Stimulated activated CD8-positive, alpha-beta memory T cell treated with anti-CD3 and anti-CD28 coated beads, Interleukin-7, amount 100 ng/mL, for 4 hours (primary cell): ENCODE results near the gene POLR2H.

Experiments used
- DNase-seq, 2 donors: peaks; one replicate each; pipeline ENCODE4 v3.0.0-alpha.2; 2020; ENCODE audit warnings: low read depth in 2 of 2

Gene POLR2H

DNA sequence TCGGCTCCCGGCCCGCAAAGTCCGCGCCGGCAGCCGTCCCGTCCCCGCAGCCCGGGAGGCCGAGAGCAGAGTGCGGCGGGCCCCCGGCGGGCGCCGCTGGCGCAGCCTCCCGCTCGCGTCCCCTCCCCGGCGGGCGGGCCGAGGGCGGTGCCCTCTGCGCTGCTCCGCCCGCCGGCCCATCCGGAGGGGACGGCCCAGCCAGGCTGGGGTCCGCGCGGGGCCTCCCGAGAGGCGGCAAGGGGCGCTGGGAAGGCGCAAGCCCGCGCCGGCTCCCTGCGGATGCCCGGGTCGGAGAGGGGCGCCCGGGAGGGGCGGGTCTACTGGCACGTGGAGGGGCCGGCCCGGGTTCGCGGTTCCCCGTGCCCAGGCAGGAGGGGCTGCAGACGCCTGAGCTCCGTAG, at the start of gene POLR2H, which contains the start of gene CLCN2:
Gene POLR2H (plus strand): TSS at position 179 of the 400 bp plus-strand sequence. CDS start 1,783 bp downstream, outside the sequence.
Gene CLCN2 (minus strand): TSS at position 74 of the 400 bp plus-strand sequence. CDS start 126 bp downstream, outside the sequence.
- peak in 1 of 2 donors; percentile 37 for DNase-seq

DNA sequence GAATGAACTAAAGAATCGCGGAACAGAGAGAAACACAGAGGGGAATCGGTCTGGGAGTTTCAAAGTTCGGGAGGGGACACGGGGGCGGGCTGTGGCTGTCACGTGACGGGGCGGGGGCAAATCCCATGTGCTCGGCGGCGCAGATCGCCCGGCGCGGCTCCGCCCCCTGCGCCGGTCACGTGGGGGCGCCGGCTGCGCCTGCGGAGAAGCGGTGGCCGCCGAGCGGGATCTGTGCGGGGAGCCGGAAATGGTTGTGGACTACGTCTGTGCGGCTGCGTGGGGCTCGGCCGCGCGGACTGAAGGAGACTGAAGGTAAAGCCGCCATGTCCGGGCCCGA, 47.2 kb upstream of the POLR2H start, which contains the start of gene EIF4G1:
Gene EIF4G1 (plus strand): TSS at position 244 of the 337 bp plus-strand sequence. CDS start 1,191 bp downstream, outside the sequence.
- DNase-seq, result peak; percentile 81 to 92

DNA sequence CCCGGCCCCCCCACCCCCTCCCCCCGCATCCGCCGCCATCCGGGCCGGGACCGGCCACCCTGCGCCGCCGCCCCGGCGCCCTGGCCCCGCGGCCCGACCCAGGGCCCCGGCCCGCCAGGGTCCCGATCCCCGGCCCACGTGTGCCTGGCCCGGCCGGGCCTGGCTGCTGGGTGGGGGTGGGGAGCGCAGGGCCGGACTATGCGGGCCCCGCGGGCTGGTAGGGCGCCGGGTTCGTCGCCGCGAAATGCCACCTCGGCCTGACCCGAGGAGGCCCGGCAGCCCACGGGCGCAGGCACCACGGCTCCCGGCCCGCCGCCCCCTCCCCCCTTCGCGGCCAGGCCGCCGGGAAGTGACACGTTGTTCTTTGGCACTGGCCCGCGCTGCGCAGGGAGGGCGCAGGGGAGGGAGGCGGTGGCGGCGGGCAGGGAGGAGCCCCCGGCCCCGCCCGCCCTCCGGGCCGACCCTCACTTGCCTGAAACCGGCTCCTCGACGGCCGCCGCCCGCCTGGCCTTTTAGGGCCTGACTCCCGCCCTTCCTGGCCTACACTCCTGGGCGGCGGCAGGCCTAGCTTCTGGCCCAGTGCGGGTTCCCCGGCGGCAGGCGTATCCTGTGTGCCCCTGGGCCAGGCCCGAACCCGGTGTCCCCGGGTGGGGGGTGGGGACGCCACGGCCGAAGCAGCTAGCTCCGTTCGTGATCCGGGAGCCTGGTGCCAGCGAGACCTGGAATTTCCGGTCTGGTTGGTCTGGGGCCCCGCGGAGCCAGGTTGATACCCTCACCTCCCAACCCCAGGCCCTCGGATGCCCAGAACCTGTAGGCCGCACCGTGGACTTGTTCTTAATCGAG, 46.6 kb upstream of the POLR2H start:
- DNase-seq, result peak; percentile 35 to 67

DNA sequence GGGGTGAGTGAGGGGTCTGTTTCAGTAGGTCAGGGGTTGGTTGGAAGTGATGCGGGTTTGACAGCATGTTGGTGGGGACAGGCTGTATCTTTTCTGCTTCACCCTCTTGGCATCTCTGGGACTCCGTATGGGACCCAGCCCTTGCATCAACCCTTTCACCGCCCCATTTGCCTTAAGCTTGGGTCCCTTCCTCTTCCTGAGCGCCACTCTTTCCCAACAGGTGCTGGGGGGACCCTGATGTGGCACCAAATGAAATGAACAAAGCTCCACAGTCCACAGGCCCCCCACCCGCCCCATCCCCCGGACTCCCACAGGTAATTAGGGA, 46.0 kb upstream of the POLR2H start:
- no peak for DNase-seq

DNA sequence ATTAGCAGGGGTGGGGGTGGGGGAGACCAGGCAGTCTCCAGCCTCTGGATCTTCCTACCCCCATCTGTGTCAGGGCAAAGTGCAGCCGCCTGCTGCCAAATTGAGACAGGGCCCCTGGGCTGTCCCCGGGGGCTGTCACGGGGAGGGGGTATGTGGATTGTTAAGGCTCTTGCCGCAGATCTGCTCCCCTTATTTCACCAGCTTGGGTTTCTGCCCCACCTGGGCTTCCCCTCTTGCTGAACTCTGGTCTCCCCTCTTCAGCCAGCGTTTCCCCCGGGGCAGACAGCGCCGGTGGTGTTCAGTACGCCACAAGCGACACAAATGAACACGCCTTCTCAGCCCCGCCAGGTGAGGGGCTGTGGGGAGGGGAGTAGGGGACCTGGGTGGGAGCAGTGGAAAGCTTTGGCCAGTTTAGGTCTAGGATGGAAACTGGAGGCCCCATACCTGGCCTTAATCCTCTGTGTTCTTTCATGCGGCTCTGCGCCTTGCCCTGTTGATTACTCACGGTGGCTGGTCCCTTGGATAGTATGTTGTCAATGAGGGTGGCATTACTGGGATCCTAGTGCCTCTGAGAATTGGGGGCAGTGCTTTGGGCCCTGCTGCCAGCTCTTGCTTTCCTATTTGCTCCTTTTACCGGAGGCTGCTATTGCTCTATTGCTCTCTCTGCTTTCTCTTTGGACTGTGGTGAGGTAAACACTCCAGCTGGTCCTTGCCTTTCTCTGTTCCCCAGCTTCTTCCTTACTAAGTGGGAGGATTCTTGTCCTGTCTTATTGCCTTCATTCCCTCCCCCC, 45.4 kb upstream of the POLR2H start:
- DNase-seq, result no peak

GRCh38 chr3:184316792-184317191, 44.7 kb upstream of the POLR2H start:
- DNase-seq, result no peak

DNA sequence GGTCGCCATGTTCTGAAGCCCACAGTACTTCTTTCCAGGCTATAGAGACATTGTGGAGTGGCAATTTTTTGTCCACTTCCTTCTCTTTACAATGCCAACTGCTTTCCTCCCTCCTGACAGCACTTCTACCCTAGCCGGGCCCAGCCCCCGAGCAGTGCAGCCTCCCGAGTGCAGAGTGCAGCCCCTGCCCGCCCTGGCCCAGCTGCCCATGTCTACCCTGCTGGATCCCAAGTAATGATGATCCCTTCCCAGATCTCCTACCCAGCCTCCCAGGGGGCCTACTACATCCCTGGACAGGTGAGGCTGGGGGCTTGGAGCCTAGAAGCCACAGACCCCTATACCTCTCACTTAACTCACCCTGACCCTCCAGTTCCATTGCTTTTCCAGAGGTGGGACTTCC, 44.3 kb upstream of the POLR2H start:
- no peak for DNase-seq

DNA sequence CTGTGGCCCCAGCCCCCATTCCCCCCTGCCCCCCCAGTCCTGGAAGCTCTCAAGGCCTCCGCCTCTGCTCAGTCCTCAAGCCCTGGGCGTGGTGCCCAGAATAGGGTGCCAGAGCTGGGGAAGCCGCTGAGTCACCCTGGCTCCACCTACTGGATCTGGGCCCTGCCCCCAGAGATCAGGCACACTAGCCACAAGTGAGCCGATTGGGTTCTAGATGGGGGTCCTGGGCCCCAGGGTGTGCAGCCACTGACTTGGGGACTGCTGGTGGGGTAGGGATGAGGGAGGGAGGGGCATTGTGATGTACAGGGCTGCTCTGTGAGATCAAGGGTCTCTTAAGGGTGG, 41.4 kb upstream of the POLR2H start:
- DNase-seq, result peak; percentile 38 to 47

DNA sequence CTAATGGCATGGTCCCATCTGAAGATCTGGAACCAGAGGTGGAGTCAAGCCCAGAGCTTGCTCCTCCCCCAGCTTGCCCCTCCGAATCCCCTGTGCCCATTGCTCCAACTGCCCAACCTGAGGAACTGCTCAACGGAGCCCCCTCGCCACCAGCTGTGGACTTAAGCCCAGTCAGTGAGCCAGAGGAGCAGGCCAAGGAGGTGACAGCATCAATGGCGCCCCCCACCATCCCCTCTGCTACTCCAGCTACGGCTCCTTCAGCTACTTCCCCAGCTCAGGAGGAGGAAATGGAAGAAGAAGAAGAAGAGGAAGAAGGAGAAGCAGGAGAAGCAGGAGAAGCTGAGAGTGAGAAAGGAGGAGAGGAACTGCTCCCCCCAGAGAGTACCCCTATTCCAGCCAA, 39.8 kb upstream of the POLR2H start:
- DNase-seq, result no peak

GRCh38 chr3:184322731-184323487, 38.6 kb upstream of the POLR2H start:
- DNase-seq, result no peak

DNA sequence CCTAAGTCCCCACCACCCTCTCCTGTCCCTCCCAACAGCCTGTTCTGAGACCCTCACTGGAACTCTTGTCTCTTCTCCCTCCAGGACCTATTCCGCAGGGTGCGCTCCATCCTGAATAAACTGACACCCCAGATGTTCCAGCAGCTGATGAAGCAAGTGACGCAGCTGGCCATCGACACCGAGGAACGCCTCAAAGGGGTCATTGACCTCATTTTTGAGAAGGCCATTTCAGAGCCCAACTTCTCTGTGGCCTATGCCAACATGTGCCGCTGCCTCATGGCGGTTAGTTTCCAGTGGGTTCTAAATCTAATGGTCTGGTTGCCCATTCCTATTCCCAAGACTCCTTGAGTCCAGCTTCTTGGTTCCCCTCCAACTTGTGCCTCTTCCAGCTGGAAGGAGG, 37.8 kb upstream of the POLR2H start:
- no peak for DNase-seq

GRCh38 chr3:184325269-184325668, 36.2 kb upstream of the POLR2H start:
- no peak for DNase-seq

DNA sequence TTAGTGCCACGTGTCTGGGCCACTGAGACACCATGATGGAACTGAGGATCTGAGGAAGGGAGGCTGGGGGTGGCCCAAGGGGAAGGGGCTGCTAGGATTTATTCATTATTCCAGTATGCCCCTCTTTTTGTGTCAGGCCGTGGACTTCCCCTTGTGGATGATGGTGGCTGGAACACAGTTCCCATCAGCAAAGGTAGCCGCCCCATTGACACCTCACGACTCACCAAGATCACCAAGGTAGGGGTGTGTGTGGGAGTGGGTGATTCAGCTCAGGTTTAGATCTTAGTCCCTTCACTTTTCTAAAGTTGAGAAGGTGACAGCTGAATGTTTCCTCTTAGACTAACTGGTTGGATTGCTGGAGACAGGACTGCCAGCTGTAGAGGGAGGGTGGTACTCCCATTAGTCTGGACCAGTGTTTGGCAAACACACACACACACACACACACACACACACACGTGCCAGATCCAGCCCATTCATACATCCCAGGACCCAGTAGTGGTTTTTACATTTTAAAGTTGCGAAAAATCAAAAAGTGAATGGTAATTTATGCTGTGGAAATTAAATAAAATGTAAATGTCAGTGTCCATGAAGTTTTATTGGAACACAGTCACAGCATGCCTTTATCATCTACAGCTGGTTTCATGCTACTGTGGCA, 35.7 kb upstream of the POLR2H start:
- peak in 1 of 2 donors; percentile 34 for DNase-seq

GRCh38 chr3:184327171-184327570, 34.3 kb upstream of the POLR2H start:
- no peak for DNase-seq

- DNase-seq, result no peak
Observed at GRCh38 chr3:184328516-184328915, 33.0 kb upstream of the POLR2H start.

DNA sequence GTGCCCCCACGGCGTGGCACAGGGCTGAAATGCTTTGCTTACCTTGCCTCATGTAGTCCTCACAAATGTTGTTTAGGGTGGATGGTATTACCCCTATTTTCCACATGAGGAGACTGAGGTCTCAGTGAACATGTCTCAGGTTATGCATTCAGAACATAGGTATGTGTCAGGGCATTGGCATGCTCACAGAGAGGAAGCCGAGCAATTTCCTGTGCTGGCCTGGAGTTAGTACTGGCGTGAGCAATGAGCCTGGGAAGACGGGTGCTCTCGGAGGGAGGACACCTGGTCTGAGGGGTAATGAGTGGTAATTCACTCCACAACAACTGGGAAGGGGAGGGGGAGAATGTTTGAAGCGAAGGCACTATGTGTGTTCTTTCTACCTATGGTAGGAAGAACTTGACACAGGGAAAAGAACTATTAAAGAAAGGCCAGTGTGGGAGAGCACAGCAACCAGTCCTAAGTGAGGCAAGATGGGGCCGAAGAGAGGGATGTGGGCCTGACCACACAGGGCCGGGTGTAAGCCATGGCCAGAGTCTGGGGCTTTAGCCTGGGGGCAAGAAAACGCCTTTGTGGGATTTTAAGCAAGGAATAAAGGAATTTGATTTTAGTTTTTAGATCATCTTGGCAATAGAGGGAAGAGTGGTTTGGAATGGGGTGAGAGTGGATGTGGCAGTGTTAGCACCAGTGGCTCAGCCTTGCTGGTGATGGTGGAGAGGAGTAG, 29.0 kb upstream of the POLR2H start:
- no peak for DNase-seq

DNA sequence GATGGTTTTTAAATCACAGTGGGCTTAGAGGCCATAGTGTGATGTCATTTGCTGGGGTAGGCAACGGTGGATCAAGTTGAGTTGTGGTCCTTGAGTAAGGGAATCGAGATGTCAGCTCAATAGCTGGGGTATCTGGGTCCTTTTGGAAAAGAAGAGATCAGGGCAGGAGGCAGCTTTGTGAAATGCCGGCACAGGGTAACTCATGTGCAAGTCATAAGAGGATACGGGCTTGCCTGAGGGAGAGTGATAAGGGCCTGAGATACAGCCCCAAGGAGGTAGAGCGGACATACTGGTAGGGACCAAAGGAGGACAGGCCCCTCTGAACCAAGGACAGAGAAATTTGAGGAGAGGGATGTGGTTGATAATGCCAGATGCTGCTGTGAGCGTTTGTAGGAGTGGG, 28.3 kb upstream of the POLR2H start:
- no peak for DNase-seq

GRCh38 chr3:184333700-184334099, 27.8 kb upstream of the POLR2H start:
- DNase-seq, result no peak

DNA sequence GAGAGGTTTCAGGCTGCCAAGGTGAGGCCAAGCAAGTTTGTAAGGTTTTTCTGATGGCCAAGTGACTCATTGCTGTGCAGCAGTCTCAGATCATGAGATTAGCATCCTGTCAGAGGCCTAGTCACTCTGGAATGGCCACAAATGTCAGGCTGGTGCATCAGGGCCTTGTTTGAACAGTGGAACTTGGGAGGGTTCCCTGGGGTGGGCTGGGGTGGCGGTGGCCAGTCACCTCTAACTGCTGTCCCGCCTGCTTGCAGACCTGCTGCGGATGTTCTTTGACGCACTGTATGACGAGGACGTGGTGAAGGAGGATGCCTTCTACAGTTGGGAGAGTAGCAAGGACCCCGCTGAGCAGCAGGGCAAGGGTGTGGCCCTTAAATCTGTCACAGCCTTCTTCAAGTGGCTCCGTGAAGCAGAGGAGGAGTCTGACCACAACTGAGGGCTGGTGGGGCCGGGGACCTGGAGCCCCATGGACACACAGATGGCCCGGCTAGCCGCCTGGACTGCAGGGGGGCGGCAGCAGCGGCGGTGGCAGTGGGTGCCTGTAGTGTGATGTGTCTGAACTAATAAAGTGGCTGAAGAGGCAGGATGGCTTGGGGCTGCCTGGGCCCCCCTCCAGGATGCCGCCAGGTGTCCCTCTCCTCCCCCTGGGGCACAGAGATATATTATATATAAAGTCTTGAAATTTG, 26.9 kb upstream of the POLR2H start:
- peak in 1 of 2 donors; percentile 30 for DNase-seq

DNA sequence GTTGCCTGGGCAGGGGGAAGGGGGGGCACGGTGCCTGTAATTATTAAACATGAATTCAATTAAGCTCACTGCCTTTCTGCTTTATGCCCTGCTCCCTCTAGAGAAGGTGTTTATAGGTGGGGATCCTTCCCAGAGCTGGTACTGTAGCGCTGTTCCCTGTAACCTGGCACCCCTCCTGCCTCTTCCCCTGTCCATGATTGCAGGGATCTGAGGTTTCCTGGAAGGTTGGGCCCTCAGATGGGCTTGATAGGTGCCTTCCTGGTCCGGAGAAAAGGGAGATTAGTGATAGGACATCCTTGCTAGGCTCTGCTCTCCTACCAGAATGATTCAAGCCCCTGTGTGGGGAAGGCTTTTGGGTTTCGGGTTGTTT, 26.2 kb upstream of the POLR2H start:
- DNase-seq, result no peak
